T-cell (primary cell): Measurements from ENCODE around the gene VPS36. TPM values are rescaled to one million over a fixed set of nuclear protein-coding genes. Genes with fewer than 3 reads are reported as not detected.

Source experiments
- ATAC-seq, 4 experiments: fragments of 200-7000 bp in 3 of 4; fragments of 150-1000 bp in 1 of 4; cut with Tn5 transposase; replicated peaks in 1 of 4; 1 replicate in 3 of 4; 2 replicates in 1 of 4; pipeline ENCODE4 v1.10.0; 2021; ENCODE audit warnings: moderate library complexity in 3 of 4, mild to moderate bottlenecking in 2 of 4, moderate number of reproducible peaks in 1 of 4
- CTCF ChIA-PET, 2 donors: fragments of 300-600 bp; sonication (Branson Sonifier 250); formaldehyde crosslinking; loops; one replicate each; lab custom pipeline; 2022; ENCODE audit warnings: antibody characterized with exemption in 2 of 2; lab: Charles Lee
- POLR2A ChIA-PET, 2 donors: fragments of 300-600 bp; sonication (Branson Sonifier 250); formaldehyde crosslinking; loops; one replicate each; lab custom pipeline; 2022; ENCODE audit warnings: antibody characterized with exemption in 2 of 2; lab: Charles Lee
- DNase-seq, 35 experiments: peaks; one replicate each; pipeline versions ENCODE4 v3.0.0 to v3.0.0-alpha.2; 2013 to 2023
- H3K27ac ChIP-seq: one replicate; pipeline ENCODE4 v1.5.1; 2013; ENCODE audit warnings: low read length
- H3K27me3 ChIP-seq, 2 experiments: replicated peaks in 1 of 2; 1 replicate in 1 of 2; 2 replicates in 1 of 2; pipeline versions ENCODE4 v1.6.1 to v1.7.0; 2013; ENCODE audit warnings: low read length in 1 of 2, mixed read lengths in 1 of 2; ENCODE audit not compliant: control insufficient read depth in 2 of 2, insufficient read depth in 2 of 2; ENCODE audit errors: extremely low read depth in 1 of 2
- H3K36me3 ChIP-seq, 2 donors: 1 replicate in 1 of 2; 2 replicates in 1 of 2; pipeline versions ENCODE4 v1.6.1 to v1.7.0; 2013; ENCODE audit warnings: low read length in 1 of 2; ENCODE audit not compliant: control insufficient read depth in 2 of 2, insufficient read depth in 1 of 2; ENCODE audit errors: extremely low read depth in 1 of 2
- H3K4me1 ChIP-seq, 2 experiments: 1 replicate in 1 of 2; 2 replicates in 1 of 2; pipeline versions ENCODE4 v1.6.1 to v1.7.0; 2013; ENCODE audit warnings: low read length in 2 of 2, mixed read lengths in 1 of 2; ENCODE audit not compliant: insufficient read depth in 2 of 2, control insufficient read depth in 1 of 2; ENCODE audit errors: extremely low read depth in 1 of 2
- H3K4me3 ChIP-seq, 2 donors: 1 replicate in 1 of 2; 2 replicates in 1 of 2; pipeline versions ENCODE4 v1.5.1 to v1.7.0; 2013; ENCODE audit warnings: mild to moderate bottlenecking in 2 of 2, low read length in 1 of 2, moderate library complexity in 1 of 2; ENCODE audit not compliant: control insufficient read depth in 1 of 2; ENCODE audit errors: extremely low read depth in 1 of 2
- H3K9me3 ChIP-seq: 2 replicates; pipeline ENCODE4 v1.7.0; 2013
- H3K27ac Mint-ChIP-seq, 2 donors: one replicate each; pipeline ENCODE4 v1.8.0; 2020 to 2021; ENCODE audit warnings: mild to moderate bottlenecking in 2 of 2, mixed read lengths in 2 of 2
- H3K27me3 Mint-ChIP-seq, 2 donors: one replicate each; pipeline ENCODE4 v1.8.0; 2021 to 2022; ENCODE audit warnings: mixed read lengths in 2 of 2
- H3K36me3 Mint-ChIP-seq: one replicate; pipeline ENCODE4 v1.8.0; 2021; ENCODE audit warnings: mixed read lengths
- H3K4me1 Mint-ChIP-seq, 3 donors: one replicate each; pipeline ENCODE4 v1.8.0; 2020 to 2022; ENCODE audit warnings: mixed read lengths in 3 of 3, mild to moderate bottlenecking in 1 of 3
- H3K4me3 Mint-ChIP-seq, 3 donors: one replicate each; pipeline ENCODE4 v1.8.0; 2020 to 2022; ENCODE audit warnings: mild to moderate bottlenecking in 3 of 3, mixed read lengths in 3 of 3, moderate library complexity in 3 of 3
- H3K9me3 Mint-ChIP-seq, 3 donors: one replicate each; pipeline ENCODE4 v1.8.0; 2020 to 2022; ENCODE audit warnings: mixed read lengths in 3 of 3
- WGBS: methylation state at CpG from one replicate; pipeline ENCODE4 v1.1.5; 2013; ENCODE audit warnings: missing lambda C conversion rate; ENCODE audit not compliant: insufficient coverage; 5-methylcytosine and 5-hydroxymethylcytosine counted together
- total RNA-seq, 35 experiments: library from RNA in 6 of 35; stranded (reverse) in 6 of 35; fragments of 120-200 nt in 1 of 35; gene quantifications; one replicate each; pipeline versions ENCODE4 v1.2.1 to v1.2.4 and lab custom pipeline; 2013 to 2026

The VPS36 gene
- total RNA-seq, 5 donors from 2014 or later (not counting 1 experiment from before 2014, with no cell fraction given) = 43.3 to 53.7 (median 49.2) TPM

DNA sequence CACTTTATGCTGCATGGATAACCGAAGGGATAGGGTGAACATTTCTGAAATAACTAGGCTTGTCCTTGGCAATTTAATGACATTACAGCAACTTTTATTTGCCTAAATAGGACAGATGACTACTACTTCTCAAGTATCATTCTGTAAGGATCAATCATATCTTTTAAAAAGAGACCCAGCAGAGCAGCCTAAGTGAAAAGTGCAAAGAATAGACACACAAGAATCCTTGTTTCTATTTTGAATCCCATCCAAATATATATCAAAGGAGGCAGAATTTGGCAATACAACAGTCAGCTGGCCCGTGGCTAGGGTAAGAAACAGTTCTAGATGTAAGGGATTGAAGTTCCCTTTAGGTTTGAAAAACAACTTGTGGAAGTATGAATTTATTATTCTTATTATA is 51.4 kb downstream of the VPS36 start:
- no CpG with 5 or more reads among the region's 2 CpGs for WGBS
- H3K4me3 ChIP-seq = no peak overlapping the region
- Mint-ChIP-seq H3K27me3 (peaks cover 17 to 26% of the 10 kb centered on the region in 2 donors), H3K27ac (no peak overlapping the region), H3K4me3 (no peak overlapping the region), H3K4me1 (peaks cover 2% of the 10 kb centered on the region in 3 donors), H3K9me3 (no peaks in the 10 kb centered on the region), H3K36me3 (peaks cover 7% of the 10 kb centered on the region)
- H3K27ac ChIP-seq = no peak overlapping the region
- ChIA-PET CTCF (no interaction called here), POLR2A (no interaction called here)
- no peaks in the 10 kb centered on the region for H3K36me3 ChIP-seq
- ATAC-seq (no peak), DNase-seq (no peak)
- peaks cover 0 to 10% of the 10 kb centered on the region in 2 experiments for H3K27me3 ChIP-seq
- H3K9me3 ChIP-seq = no peaks in the 10 kb centered on the region
- peaks cover 1 to 3% of the 10 kb centered on the region in 2 experiments for H3K4me1 ChIP-seq

DNA sequence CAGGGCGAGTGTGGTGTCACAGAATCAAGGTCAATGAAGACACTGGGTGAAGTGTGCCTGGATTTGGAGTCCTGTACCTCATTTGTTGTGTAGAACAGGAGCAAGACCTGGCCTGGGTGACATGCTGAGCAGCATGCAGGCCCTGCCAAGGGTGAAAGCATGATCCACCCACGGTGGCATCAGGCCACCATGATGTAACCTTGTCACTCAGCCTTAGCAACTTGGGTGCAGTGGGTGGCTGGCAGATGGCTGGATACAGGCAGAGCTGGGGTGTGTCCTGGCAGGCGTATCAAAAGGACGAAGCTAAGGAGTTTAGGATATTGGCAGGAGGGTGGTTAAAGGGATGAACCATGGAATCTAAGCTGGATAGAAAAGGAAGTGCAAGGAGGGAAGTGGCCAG is 54.7 kb downstream of the VPS36 start:
- Histone ChIP-seq H3K9me3 (no peaks in the 10 kb centered on the region), H3K27ac (no peak overlapping the region), H3K4me3 (no peak overlapping the region), H3K4me1 (no peaks in the 10 kb centered on the region), H3K36me3 (no peaks in the 10 kb centered on the region), H3K27me3 (peaks cover 0 to 8% of the 10 kb centered on the region in 2 experiments)
- peaks cover 7% of the 10 kb centered on the region for H3K36me3 Mint-ChIP-seq
- no peak for ATAC-seq
- POLR2A ChIA-PET = no interaction called here
- CTCF ChIA-PET = interaction anchor here in 1 of 2 donors (0.5 kb wide), 1 partner anchor 160 kb away, joined by 3 read pairs; no protein-coding TSS in a partner anchor
- DNase-seq = no peak
- 84% methylated on average over 4 of the region's 4 CpGs for WGBS
- no peak overlapping the region for H3K4me3 Mint-ChIP-seq
- no peak overlapping the region for H3K27ac Mint-ChIP-seq
- H3K4me1 Mint-ChIP-seq = no peaks in the 10 kb centered on the region
- no peaks in the 10 kb centered on the region for H3K9me3 Mint-ChIP-seq
- peaks cover 3 to 12% of the 10 kb centered on the region in 2 donors for H3K27me3 Mint-ChIP-seq

DNA sequence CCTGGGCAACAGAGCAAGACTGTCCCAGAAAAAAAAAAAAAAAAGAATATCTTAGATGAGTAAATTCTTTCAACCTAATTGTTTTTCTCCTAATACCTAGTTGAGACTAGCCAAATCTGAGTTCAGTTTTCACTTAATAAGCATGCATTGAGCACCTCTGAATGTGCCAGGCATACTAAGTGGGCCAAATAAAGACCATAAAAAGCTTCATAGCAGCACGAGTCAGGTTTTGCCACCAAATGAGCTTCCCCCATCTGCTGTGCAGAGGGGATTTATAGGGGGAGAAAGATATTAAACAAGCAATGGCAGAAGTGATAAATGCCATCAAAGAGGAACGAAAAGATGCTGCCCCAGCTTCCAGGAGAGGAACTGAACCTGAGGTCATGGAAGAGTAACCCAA is 55.8 kb downstream of the VPS36 start:
- Histone ChIP-seq H3K27me3 (peaks cover 0 to 8% of the 10 kb centered on the region in 2 experiments), H3K36me3 (no peaks in the 10 kb centered on the region), H3K4me3 (no peak overlapping the region), H3K27ac (no peak overlapping the region), H3K4me1 (no peaks in the 10 kb centered on the region), H3K9me3 (no peaks in the 10 kb centered on the region)
- Mint-ChIP-seq H3K27ac (no peak overlapping the region), H3K9me3 (no peaks in the 10 kb centered on the region), H3K4me3 (no peak overlapping the region), H3K27me3 (peaks cover 0 to 10% of the 10 kb centered on the region in 2 donors), H3K4me1 (no peaks in the 10 kb centered on the region), H3K36me3 (peaks cover 7% of the 10 kb centered on the region)
- CTCF ChIA-PET = no interaction called here
- POLR2A ChIA-PET = no interaction called here
- no peak for DNase-seq
- ATAC-seq = no peak
- WGBS = 60% methylated on average over 2 of the region's 2 CpGs

DNA sequence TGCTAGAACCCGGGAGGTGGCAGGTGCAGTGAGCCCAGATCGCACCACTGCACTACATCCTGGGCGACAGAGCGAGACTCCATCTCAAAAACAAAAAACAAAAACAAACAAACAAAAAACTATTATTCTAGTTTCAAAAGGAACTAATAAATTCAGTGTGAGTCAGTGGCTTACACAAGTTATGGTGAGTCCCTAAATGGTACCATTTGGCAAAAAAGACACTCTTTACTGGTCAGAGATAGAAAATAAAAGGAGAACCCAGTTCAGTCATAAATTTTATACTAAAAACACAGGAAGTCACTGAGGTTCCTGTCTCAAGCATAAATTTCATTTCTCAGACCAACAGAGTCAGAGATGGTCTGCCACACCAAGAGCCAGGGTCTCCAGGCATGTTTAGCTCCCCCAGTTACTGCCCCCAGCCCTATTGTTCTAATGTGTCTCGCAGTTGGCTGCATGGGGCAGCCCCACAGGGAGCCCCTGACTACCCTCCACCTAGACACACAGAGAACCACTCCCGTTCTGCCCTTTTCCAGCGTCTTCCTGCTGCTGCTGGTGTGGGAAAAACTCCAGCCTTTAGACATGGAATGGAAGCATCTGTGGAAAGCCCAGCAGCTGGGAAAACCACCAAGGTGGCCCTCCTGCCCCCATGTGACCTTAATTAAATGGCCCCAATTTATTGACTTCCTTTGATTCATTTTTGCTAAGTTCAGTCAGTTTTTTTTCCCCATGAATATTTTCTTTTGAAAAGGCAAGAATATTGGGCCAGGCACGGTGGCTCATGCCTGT is 56.7 kb downstream of the VPS36 start:
- CTCF ChIA-PET = no interaction called here
- H3K36me3 Mint-ChIP-seq = peaks cover 7% of the 10 kb centered on the region
- no peaks in the 10 kb centered on the region for H3K9me3 Mint-ChIP-seq

DNA sequence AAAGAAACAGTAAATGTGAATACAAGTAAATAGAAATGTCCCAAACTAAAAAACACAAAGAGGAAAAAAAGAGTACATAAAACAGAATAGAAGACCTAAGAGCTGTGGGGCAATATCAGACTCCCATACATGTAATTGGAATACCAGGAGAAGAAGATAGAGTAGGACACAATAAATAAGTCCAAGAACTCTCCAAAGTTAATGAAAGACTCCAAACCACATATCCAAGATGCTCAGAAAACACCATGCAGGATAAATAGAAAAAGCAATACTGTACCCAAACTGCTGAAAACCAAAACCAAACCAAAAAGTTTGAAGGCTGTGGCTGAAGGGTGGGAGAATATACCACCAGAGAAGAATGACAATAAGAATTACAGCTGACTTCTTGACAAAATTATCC is 62.7 kb downstream of the VPS36 start:
- no peak overlapping the region for H3K27ac ChIP-seq
- H3K27me3 ChIP-seq = no peaks in the 10 kb centered on the region
- H3K4me1 ChIP-seq = no peaks in the 10 kb centered on the region
- no peak overlapping the region for H3K4me3 ChIP-seq
- Mint-ChIP-seq H3K9me3 (peaks cover 0 to 8% (median 0%) of the 10 kb centered on the region in 3 donors), H3K4me1 (no peaks in the 10 kb centered on the region), H3K27me3 (no peaks in the 10 kb centered on the region), H3K4me3 (no peak overlapping the region), H3K36me3 (peaks cover 4% of the 10 kb centered on the region), H3K27ac (no peak overlapping the region)
- no peak for DNase-seq
- no peak for ATAC-seq
- no peaks in the 10 kb centered on the region for H3K36me3 ChIP-seq
- H3K9me3 ChIP-seq = no peaks in the 10 kb centered on the region
- POLR2A ChIA-PET = no interaction called here
- CTCF ChIA-PET = no interaction called here

More for the DNA sequence above, 56.7 kb downstream of the VPS36 start:
- no peaks in the 10 kb centered on the region for H3K36me3 ChIP-seq
- H3K27ac ChIP-seq = no peak overlapping the region
- Mint-ChIP-seq H3K27ac (no peak overlapping the region), H3K27me3 (peaks cover 0 to 10% of the 10 kb centered on the region in 2 donors), H3K4me3 (no peak overlapping the region), H3K4me1 (no peaks in the 10 kb centered on the region)
- ATAC-seq (no peak), DNase-seq (no peak)
- no peaks in the 10 kb centered on the region for H3K4me1 ChIP-seq
- POLR2A ChIA-PET = no interaction called here
- peaks cover 0 to 8% of the 10 kb centered on the region in 2 experiments for H3K27me3 ChIP-seq
- H3K9me3 ChIP-seq = no peaks in the 10 kb centered on the region
- 80% methylated on average over 1 of the region's 8 CpGs for WGBS
- no peak overlapping the region for H3K4me3 ChIP-seq

DNA sequence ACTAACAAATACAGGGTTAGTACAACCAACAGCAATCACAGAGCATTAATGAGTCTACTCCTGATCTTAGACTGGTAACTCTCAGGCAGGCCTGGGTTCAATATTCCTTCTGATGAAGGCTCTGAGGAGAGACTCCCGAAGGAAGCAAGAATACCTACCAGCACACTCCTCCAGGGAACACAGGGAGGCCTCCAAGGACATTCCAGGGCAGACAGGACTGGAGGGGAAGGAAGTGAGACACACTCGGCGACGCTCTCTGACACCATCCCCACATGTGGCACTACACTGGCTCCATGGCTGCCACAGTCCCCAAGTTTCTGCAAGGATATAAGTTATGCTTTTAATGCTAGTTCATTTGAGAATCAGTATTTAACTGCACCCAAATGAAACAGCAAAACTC is 64.6 kb downstream of the VPS36 start:
- ChIA-PET POLR2A (no interaction called here), CTCF (no interaction called here)
- no peak for ATAC-seq
- no peaks in the 10 kb centered on the region for H3K36me3 ChIP-seq
- H3K27me3 ChIP-seq = no peaks in the 10 kb centered on the region
- H3K4me1 ChIP-seq = no peaks in the 10 kb centered on the region
- H3K27ac ChIP-seq = no peak overlapping the region
- Mint-ChIP-seq H3K27me3 (no peaks in the 10 kb centered on the region), H3K4me3 (no peak overlapping the region), H3K36me3 (peaks cover 4% of the 10 kb centered on the region), H3K27ac (no peak overlapping the region), H3K9me3 (peaks cover 0 to 8% (median 0%) of the 10 kb centered on the region in 3 donors), H3K4me1 (no peaks in the 10 kb centered on the region)
- WGBS = no CpG with 5 or more reads among the region's 4 CpGs
- H3K4me3 ChIP-seq = no peak overlapping the region
- DNase-seq = no peak
- H3K9me3 ChIP-seq = no peaks in the 10 kb centered on the region
